HepG2 (cell line): Measurements from ENCODE around the gene ABHD11. TPM values are rescaled to one million over a fixed set of nuclear protein-coding genes. Genes with fewer than 3 reads are reported as not detected.

Source experiments
- ATAC-seq: fragments of 200-7000 bp; cut with Tn5 transposase; 3 replicates; pipeline ENCODE4 v1.9.1; 2020; ENCODE audit warnings: mild to moderate bottlenecking, moderate library complexity
- BruUV-seq: library from RNA; stranded (reverse); fragments of 400-500 nt; replicated peaks from 2 replicates; lab custom pipeline; 2021; lab: Mats Ljungman, UMichigan
- CTCF ChIA-PET: fragments of 300-600 bp; formaldehyde crosslinking; extraction: SDS; loops from one replicate; lab custom pipeline; 2021; ENCODE audit warnings: low total read pairs, inconsistent platforms, low intra/inter-chr PET ratio; lab: Yijun Ruan, JAX
- POLR2A ChIA-PET: fragments of 350-600 bp; sonication (Branson Sonifier 250); formaldehyde crosslinking; loops from one replicate; lab custom pipeline; 2020; ENCODE audit warnings: antibody characterized with exemption, inconsistent platforms; lab: Yijun Ruan, JAX
- DNase-seq: peaks from one replicate; pipeline ENCODE4 v3.0.0-alpha.2; 2015; ENCODE audit warnings: low spot score
- FAIRE-seq: peaks from 3 replicates; lab custom pipeline; 2011; peaks lifted over from hg19 to GRCh38; lab: Jason Lieb, UNC
- H2AFZ ChIP-seq: one replicate; pipeline ENCODE4 v1.6.1; 2011; ENCODE audit warnings: low read length, inconsistent platforms
- H3K27ac ChIP-seq: fragments of 300-600 bp; 3 replicates; pipeline ENCODE4 v1.8.0; 2011; ENCODE audit warnings: mixed run types, mild to moderate bottlenecking, mixed read lengths, low read length, inconsistent platforms; ENCODE audit not compliant: insufficient read depth; ENCODE audit errors: extremely low read length
- H3K27me3 ChIP-seq, 2 experiments: fragments of 200-600 bp in 1 of 2; 2 replicates in 1 of 2; 3 replicates in 1 of 2; pipeline versions ENCODE4 v1.6.0 to v1.8.0; 2011; ENCODE audit warnings: low read length in 2 of 2, mild to moderate bottlenecking in 2 of 2, moderate library complexity in 2 of 2, inconsistent platforms in 1 of 2; ENCODE audit not compliant: insufficient read depth in 2 of 2, control insufficient read depth in 1 of 2
- H3K36me3 ChIP-seq, 2 experiments: fragments of 200-600 bp in 1 of 2; replicated peaks in 1 of 2; 2 replicates in 1 of 2; 3 replicates in 1 of 2; pipeline versions ENCODE4 v1.5.1 to v1.8.0; 2011; ENCODE audit warnings: low read length in 2 of 2, inconsistent platforms in 1 of 2; ENCODE audit not compliant: insufficient read depth in 2 of 2, control insufficient read depth in 1 of 2
- H3K4me1 ChIP-seq: 2 replicates; pipeline ENCODE4 v1.5.1; 2012; ENCODE audit warnings: low read length, inconsistent platforms; ENCODE audit not compliant: insufficient read depth
- H3K4me2 ChIP-seq: 2 replicates; pipeline ENCODE4 v1.6.0; 2011; ENCODE audit warnings: low read depth, low read length, inconsistent platforms
- H3K4me3 ChIP-seq, 3 experiments: fragments of 200-600 bp in 1 of 3; sonication (generic), shearing (Covaris generic) in 1 of 3; replicated peaks in 1 of 3; 2 replicates each; pipeline ENCODE4 v1.5.1; 2011 to 2016; ENCODE audit warnings: low read length in 3 of 3, inconsistent platforms in 2 of 3, low read depth in 2 of 3, mild to moderate bottlenecking in 2 of 3, control low read depth in 1 of 3, mixed read lengths in 1 of 3; ENCODE audit not compliant: insufficient read depth in 1 of 3
- H3K79me2 ChIP-seq: one replicate; pipeline ENCODE4 v1.6.1; 2011; ENCODE audit warnings: low read length, inconsistent platforms; ENCODE audit not compliant: insufficient read depth
- H3K9ac ChIP-seq: 2 replicates; pipeline ENCODE4 v1.6.0; 2011; ENCODE audit warnings: mild to moderate bottlenecking, low read depth, low read length, inconsistent platforms; ENCODE audit not compliant: insufficient read depth
- H3K9me3 ChIP-seq: 2 replicates; pipeline ENCODE4 v1.5.1; 2012; ENCODE audit warnings: mild to moderate bottlenecking, low read length
- H4K20me1 ChIP-seq: 2 replicates; pipeline ENCODE4 v1.6.0; 2011; ENCODE audit warnings: inconsistent platforms, mild to moderate bottlenecking, low read length, moderate library complexity; ENCODE audit not compliant: insufficient read depth
- AGO2 ChIP-seq: fragments of 200-400 bp; formaldehyde crosslinking; optimal IDR thresholded peaks from 2 replicates; pipeline ENCODE3; 2017; ENCODE audit warnings: mild to moderate bottlenecking, low read depth, low read length, moderate library complexity
- CBX5 ChIP-seq: sonication (generic); formaldehyde crosslinking; IDR thresholded peaks from 2 replicates; pipeline ENCODE4 v1.4.0; 2020; ENCODE audit warnings: missing genetic modification reagents, borderline replicate concordance
- ELF3 ChIP-seq: IDR thresholded peaks from 2 replicates; pipeline ENCODE4 v1.6.1; 2016; ENCODE audit warnings: missing genetic modification reagents, missing compliant biosample characterization
- NFE2L1 ChIP-seq: sonication (generic); formaldehyde crosslinking; IDR thresholded peaks from 2 replicates; pipeline ENCODE4 v1.4.0; 2020; ENCODE audit warnings: missing genetic modification reagents, mild to moderate bottlenecking, borderline replicate concordance
- NR1H2 ChIP-seq: sonication (generic); formaldehyde crosslinking; IDR thresholded peaks from 2 replicates; pipeline ENCODE4 v1.8.1; 2022; ENCODE audit warnings: low read depth, missing genetic modification reagents, borderline replicate concordance
- SALL2 ChIP-seq: sonication (generic); formaldehyde crosslinking; IDR thresholded peaks from 2 replicates; pipeline ENCODE4 v1.8.1; 2023; ENCODE audit warnings: mild to moderate bottlenecking, missing genetic modification reagents, inconsistent platforms
- TMF1 ChIP-seq: sonication (generic); formaldehyde crosslinking; IDR thresholded peaks from 2 replicates; pipeline ENCODE4 v1.8.1; 2022; ENCODE audit warnings: low read depth, missing genetic modification reagents
- ZNF230 ChIP-seq: sonication (generic); formaldehyde crosslinking; IDR thresholded peaks from 2 replicates; pipeline ENCODE4 v1.4.0; 2020; ENCODE audit warnings: mild to moderate bottlenecking, missing genetic modification reagents
- ZNF343 ChIP-seq: sonication (generic); formaldehyde crosslinking; IDR thresholded peaks from 2 replicates; pipeline ENCODE4 v1.4.0; 2020; ENCODE audit warnings: mild to moderate bottlenecking, missing genetic modification reagents
- WGBS: methylation state at CpG from one replicate; pipeline ENCODE4 v1.1.6; 2017; ENCODE audit warnings: low lambda C conversion rate; 5-methylcytosine and 5-hydroxymethylcytosine counted together
- in situ Hi-C: cut with HindIII; loops from 2 replicates; pipeline ENCODE4 v1.10.0; 2017; ENCODE audit warnings: low pct_unique_long_range_greater_than_20kb; ENCODE audit not compliant: extremely low pct_ligation_motif_present
- intact Hi-C: fragments of 100-400 bp; cut with micrococcal nuclease; formaldehyde crosslinking; loops from one replicate; pipeline ENCODE4 v1.10.0; 2022; ENCODE audit not compliant: unreplicated experiment
- polyA plus RNA-seq, 8 experiments: library from polyadenylated mRNA; depleted of rRNA in 3 of 8; stranded (reverse) in 7 of 8; unstranded in 1 of 8; fragments of >200 nt; fragmentation: Illumina TruSeq in 4 of 8; extraction: Trizol in 4 of 8; gene quantifications; 2 replicates each; pipeline versions ENCODE4 v1.2.1 to v1.2.3, GENCODE V29; 2011 to 2016; ENCODE audit warnings: low read depth in 4 of 8, missing spikeins in 1 of 8, mixed read lengths in 1 of 8; ENCODE audit not compliant: insufficient read depth in 1 of 8
- total RNA-seq, 5 experiments: library from RNA; depleted of rRNA; stranded (reverse); fragments of >200 nt; fragmentation: Illumina TruSeq; extraction: Trizol; gene quantifications; 2 replicates each; pipeline ENCODE4 v1.2.3, GENCODE V29; 2016; ENCODE audit warnings: low read depth in 1 of 5
- TF ChIP-seq, protein P1 (sequence below): sonication (generic); formaldehyde crosslinking; conservative IDR thresholded peaks from 2 replicates; pipeline ENCODE4 v1.4.0; 2020; ENCODE audit warnings: missing genetic modification reagents
- TF ChIP-seq, protein P2 (sequence below): sonication (generic); formaldehyde crosslinking; IDR thresholded peaks from 2 replicates; pipeline ENCODE4 v1.4.0; 2020; ENCODE audit warnings: missing genetic modification reagents, borderline replicate concordance
- TF ChIP-seq, protein P3 (sequence below): sonication (generic); formaldehyde crosslinking; IDR thresholded peaks from 2 replicates; pipeline ENCODE4 v1.4.0; 2020; ENCODE audit warnings: mild to moderate bottlenecking, missing genetic modification reagents

ABHD11 gene
- total and polyA plus RNA-seq, 2 of the 13 experiments (the other 11 are each of a cell fraction or from before 2014, with no cell fraction given), result 7.0 to 8.1 TPM

DNA sequence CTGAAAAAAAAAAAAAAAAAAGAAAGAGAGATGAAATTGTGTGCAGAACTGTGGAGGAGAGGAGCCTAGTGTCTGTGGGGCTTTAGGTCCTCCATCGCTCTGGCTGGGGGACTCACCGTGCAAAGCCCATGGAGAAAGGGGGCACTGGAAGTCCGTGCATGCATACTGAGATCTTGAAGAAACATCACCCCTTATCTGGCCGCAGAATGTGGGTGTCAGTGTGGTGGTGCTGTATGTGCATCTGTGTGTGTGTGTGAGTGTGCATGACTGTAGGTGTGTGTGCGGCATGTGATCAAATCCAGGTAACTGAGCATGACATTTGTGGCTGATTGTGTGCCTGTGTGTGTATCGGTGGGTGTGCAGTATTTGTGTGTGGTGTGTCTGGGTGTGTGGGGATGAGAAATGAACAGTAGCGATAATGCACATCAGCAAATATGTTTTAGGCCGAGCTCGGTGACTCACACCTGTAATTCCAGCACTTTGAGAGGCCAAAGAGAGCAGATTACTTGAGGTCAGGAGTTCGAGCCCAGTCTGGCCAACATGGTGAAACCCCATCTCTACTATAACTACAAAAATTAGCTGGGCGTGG lies 40.3 kb upstream of the ABHD11 start:
- H3K79me2 ChIP-seq, result no peaks in the 10 kb centered on the region
- no peak for DNase-seq
- intact Hi-C loops, result no loop called here
- FAIRE-seq, result no peak
- no peak overlapping the region for H3K4me2 ChIP-seq
- POLR2A ChIA-PET, result no interaction called here
- TF ChIP-seq AGO2, result no peak
- TF ChIP-seq, protein P1, sequence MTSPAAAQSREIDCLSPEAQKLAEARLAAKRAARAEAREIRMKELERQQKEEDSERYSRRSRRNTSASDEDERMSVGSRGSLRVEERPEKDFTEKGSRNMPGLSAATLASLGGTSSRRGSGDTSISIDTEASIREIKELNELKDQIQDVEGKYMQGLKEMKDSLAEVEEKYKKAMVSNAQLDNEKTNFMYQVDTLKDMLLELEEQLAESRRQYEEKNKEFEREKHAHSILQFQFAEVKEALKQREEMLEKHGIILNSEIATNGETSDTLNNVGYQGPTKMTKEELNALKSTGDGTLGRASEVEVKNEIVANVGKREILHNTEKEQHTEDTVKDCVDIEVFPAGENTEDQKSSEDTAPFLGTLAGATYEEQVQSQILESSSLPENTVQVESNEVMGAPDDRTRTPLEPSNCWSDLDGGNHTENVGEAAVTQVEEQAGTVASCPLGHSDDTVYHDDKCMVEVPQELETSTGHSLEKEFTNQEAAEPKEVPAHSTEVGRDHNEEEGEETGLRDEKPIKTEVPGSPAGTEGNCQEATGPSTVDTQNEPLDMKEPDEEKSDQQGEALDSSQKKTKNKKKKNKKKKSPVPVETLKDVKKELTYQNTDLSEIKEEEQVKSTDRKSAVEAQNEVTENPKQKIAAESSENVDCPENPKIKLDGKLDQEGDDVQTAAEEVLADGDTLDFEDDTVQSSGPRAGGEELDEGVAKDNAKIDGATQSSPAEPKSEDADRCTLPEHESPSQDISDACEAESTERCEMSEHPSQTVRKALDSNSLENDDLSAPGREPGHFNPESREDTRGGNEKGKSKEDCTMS (CRISPR knock-in tag), result no peak
- TF ChIP-seq NFE2L1, result no peak
- TF ChIP-seq CBX5, result no peak
- no peak for TF ChIP-seq SALL2 (CRISPR knock-in tag)
- TF ChIP-seq, protein P2, sequence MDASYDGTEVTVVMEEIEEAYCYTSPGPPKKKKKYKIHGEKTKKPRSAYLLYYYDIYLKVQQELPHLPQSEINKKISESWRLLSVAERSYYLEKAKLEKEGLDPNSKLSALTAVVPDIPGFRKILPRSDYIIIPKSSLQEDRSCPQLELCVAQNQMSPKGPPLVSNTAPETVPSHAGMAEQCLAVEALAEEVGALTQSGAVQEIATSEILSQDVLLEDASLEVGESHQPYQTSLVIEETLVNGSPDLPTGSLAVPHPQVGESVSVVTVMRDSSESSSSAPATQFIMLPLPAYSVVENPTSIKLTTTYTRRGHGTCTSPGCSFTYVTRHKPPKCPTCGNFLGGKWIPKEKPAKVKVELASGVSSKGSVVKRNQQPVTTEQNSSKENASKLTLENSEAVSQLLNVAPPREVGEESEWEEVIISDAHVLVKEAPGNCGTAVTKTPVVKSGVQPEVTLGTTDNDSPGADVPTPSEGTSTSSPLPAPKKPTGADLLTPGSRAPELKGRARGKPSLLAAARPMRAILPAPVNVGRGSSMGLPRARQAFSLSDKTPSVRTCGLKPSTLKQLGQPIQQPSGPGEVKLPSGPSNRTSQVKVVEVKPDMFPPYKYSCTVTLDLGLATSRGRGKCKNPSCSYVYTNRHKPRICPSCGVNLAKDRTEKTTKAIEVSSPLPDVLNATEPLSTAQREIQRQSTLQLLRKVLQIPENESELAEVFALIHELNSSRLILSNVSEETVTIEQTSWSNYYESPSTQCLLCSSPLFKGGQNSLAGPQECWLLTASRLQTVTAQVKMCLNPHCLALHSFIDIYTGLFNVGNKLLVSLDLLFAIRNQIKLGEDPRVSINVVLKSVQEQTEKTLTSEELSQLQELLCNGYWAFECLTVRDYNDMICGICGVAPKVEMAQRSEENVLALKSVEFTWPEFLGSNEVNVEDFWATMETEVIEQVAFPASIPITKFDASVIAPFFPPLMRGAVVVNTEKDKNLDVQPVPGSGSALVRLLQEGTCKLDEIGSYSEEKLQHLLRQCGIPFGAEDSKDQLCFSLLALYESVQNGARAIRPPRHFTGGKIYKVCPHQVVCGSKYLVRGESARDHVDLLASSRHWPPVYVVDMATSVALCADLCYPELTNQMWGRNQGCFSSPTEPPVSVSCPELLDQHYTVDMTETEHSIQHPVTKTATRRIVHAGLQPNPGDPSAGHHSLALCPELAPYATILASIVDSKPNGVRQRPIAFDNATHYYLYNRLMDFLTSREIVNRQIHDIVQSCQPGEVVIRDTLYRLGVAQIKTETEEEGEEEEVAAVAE (CRISPR knock-in tag), result no peak
- TF ChIP-seq, protein P3, sequence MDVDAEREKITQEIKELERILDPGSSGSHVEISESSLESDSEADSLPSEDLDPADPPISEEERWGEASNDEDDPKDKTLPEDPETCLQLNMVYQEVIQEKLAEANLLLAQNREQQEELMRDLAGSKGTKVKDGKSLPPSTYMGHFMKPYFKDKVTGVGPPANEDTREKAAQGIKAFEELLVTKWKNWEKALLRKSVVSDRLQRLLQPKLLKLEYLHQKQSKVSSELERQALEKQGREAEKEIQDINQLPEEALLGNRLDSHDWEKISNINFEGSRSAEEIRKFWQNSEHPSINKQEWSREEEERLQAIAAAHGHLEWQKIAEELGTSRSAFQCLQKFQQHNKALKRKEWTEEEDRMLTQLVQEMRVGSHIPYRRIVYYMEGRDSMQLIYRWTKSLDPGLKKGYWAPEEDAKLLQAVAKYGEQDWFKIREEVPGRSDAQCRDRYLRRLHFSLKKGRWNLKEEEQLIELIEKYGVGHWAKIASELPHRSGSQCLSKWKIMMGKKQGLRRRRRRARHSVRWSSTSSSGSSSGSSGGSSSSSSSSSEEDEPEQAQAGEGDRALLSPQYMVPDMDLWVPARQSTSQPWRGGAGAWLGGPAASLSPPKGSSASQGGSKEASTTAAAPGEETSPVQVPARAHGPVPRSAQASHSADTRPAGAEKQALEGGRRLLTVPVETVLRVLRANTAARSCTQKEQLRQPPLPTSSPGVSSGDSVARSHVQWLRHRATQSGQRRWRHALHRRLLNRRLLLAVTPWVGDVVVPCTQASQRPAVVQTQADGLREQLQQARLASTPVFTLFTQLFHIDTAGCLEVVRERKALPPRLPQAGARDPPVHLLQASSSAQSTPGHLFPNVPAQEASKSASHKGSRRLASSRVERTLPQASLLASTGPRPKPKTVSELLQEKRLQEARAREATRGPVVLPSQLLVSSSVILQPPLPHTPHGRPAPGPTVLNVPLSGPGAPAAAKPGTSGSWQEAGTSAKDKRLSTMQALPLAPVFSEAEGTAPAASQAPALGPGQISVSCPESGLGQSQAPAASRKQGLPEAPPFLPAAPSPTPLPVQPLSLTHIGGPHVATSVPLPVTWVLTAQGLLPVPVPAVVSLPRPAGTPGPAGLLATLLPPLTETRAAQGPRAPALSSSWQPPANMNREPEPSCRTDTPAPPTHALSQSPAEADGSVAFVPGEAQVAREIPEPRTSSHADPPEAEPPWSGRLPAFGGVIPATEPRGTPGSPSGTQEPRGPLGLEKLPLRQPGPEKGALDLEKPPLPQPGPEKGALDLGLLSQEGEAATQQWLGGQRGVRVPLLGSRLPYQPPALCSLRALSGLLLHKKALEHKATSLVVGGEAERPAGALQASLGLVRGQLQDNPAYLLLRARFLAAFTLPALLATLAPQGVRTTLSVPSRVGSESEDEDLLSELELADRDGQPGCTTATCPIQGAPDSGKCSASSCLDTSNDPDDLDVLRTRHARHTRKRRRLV (CRISPR knock-in tag), result no peak
- no peak for TF ChIP-seq TMF1 (CRISPR knock-in tag)
- no peak for TF ChIP-seq NR1H2 (CRISPR knock-in tag)
- TF ChIP-seq ZNF343 (CRISPR knock-in tag), result no peak
- no peak for TF ChIP-seq ZNF230 (CRISPR knock-in tag)
- TF ChIP-seq ELF3, result no peak
- no peak overlapping the region for H3K4me3 ChIP-seq
- H3K27me3 ChIP-seq, result no peaks in the 10 kb centered on the region
- H4K20me1 ChIP-seq, result no peaks in the 10 kb centered on the region
- H3K9ac ChIP-seq, result no peak overlapping the region
- H3K27ac ChIP-seq, result no peak overlapping the region
- no peaks in the 10 kb centered on the region for H3K36me3 ChIP-seq
- in situ Hi-C loops, result no loop called here
- CTCF ChIA-PET, result no interaction called here
- H3K4me1 ChIP-seq, result peaks cover 13% of the 10 kb centered on the region
- no TSS peak for BruUV-seq
- no peaks in the 10 kb centered on the region for H3K9me3 ChIP-seq
- WGBS, result 52% methylated on average over 10 of the region's 11 CpGs
- no peak overlapping the region for H2AFZ ChIP-seq
- no peak for ATAC-seq
